Upper lobe of left lung (tissue), 6 donors: ENCODE data around the gene PLG. TPM values are rescaled to one million over a fixed set of nuclear protein-coding genes. Genes with fewer than 3 reads are reported as not detected.
A peak's percentile ranks its signal among the peaks of the same experiment; 100 is the strongest.

ENCODE experiments used
- ATAC-seq, 2 donors: fragments of 200-7000 bp; cut with Tn5 transposase; one replicate each; pipeline ENCODE4 v1.9.1; 2022; ENCODE audit warnings: mild to moderate bottlenecking in 2 of 2, moderate library complexity in 2 of 2; ENCODE audit not compliant: low FRiP score in 2 of 2
- DNase-seq, 2 donors: peaks; one replicate each; pipeline ENCODE4 v3.0.0-alpha.2; 2019 to 2020
- H3K27ac ChIP-seq, 4 donors: fragments of 200-600 bp; sonication (generic); one replicate each; pipeline ENCODE4 v1.5.1; 2016 to 2019
- H3K27me3 ChIP-seq, 4 donors: fragments of 200-600 bp; sonication (generic); one replicate each; pipeline ENCODE4 v1.5.1; 2017 to 2019
- H3K36me3 ChIP-seq, 4 donors: fragments of 200-600 bp; sonication (generic); one replicate each; pipeline ENCODE4 v1.5.1; 2016 to 2019
- H3K4me1 ChIP-seq, 4 donors: fragments of 200-600 bp; sonication (generic); one replicate each; pipeline ENCODE4 v1.5.1; 2018 to 2019
- H3K4me3 ChIP-seq, 4 donors: fragments of 200-600 bp; sonication (generic); one replicate each; pipeline ENCODE4 v1.5.1; 2017 to 2019; ENCODE audit warnings: mild to moderate bottlenecking in 2 of 4, moderate library complexity in 1 of 4
- H3K9me3 ChIP-seq, 4 donors: fragments of 200-600 bp; sonication (generic); one replicate each; pipeline ENCODE4 v1.5.1; 2018 to 2019
- CTCF ChIP-seq, 6 experiments: fragments of 450-650 bp in 4 of 6; fragments of 200-600 bp in 2 of 6; sonication (generic) in 2 of 6; IDR thresholded peaks; one replicate each; pipeline ENCODE4 v1.5.1; 2016 to 2019; ENCODE audit warnings: antibody characterized with exemption in 6 of 6
- EP300 ChIP-seq, 4 donors: sonication (generic); formaldehyde crosslinking; IDR thresholded peaks; one replicate each; pipeline ENCODE4 v1.5.1; 2017; ENCODE audit warnings: antibody characterized with exemption in 4 of 4, control low read depth in 2 of 4
- POLR2A ChIP-seq, 4 donors: fragments of 450-650 bp; IDR thresholded peaks; one replicate each; pipeline ENCODE4 v1.5.1; 2016 to 2017; ENCODE audit warnings: antibody characterized with exemption in 4 of 4, mild to moderate bottlenecking in 2 of 4
- POLR2AphosphoS5 ChIP-seq, 2 donors: sonication (generic); formaldehyde crosslinking; IDR thresholded peaks; one replicate each; pipeline ENCODE4 v1.5.1; 2017; ENCODE audit warnings: antibody characterized with exemption in 2 of 2
- WGBS, 2 donors: methylation state at CpG; one replicate each; pipeline ENCODE4 v1.1.5; 2017 to 2018; 5-methylcytosine and 5-hydroxymethylcytosine counted together
- total RNA-seq, 6 donors: library from RNA; depleted of rRNA in 4 of 6; stranded (reverse); fragments of >200 nt in 4 of 6; gene quantifications; one replicate each; pipeline versions ENCODE4 v1.1.0 to v1.2.1, GENCODE V29; 2016 to 2021
- donor health status: DM: no; HTN: no; CAD: no; lungs with moderate emphysema.
- donor health status: DM: no; HTN: yes; CAD: no; lungs with severe emphysema.

PLG gene
- total RNA-seq, 6 donors from 2014 or later = 0.71 to 0.89 TPM; not detected in 4

GRCh38 chr6:160755165-160755564, 53.1 kb downstream of the PLG start:
- Histone ChIP-seq H3K36me3 (no peaks in the 10 kb centered on the region), H3K27ac (no peak overlapping the region), H3K4me3 (no peak overlapping the region), H3K27me3 (no peaks in the 10 kb centered on the region), H3K4me1 (no peaks in the 10 kb centered on the region), H3K9me3 (no peaks in the 10 kb centered on the region)
- TF ChIP-seq POLR2A (IDR thresholded peaks at IDR 0.05) = no peak
- TF ChIP-seq CTCF (IDR thresholded peaks at IDR 0.05) = no peak
- TF ChIP-seq POLR2AphosphoS5 (IDR thresholded peaks at IDR 0.05) = no peak
- TF ChIP-seq EP300 (IDR thresholded peaks at IDR 0.05) = no peak
- 38 to 43% methylated on average over 2 of the region's 2 CpGs for WGBS, 2 donors
- ATAC-seq = no peak
- DNase-seq = no peak

DNA sequence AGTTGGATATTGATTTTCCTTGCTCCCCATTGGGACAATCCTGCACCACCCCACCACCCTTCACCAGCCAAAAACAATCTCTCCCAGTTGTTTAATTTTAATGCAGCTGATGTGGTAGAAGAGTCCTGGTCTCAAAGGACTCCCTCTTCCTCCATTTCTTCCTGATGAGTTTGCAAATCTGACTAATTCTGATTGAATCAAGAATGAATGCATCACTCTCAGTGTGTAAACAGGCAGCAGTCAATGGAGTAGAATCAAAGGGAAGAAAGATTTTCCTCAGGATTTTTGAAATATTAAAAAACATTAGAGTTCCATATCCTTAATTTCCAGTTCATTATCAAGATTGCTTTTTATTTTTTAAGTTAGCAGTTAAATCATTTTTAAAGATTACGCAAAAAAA, 54.0 kb downstream of the PLG start:
- WGBS, 2 donors = 93 to 95% methylated on average over 1 of the region's 1 CpG
- no peaks in the 10 kb centered on the region for H3K4me1 ChIP-seq
- H3K27me3 ChIP-seq = no peaks in the 10 kb centered on the region
- TF ChIP-seq CTCF (IDR thresholded peaks at IDR 0.05) (no peak), POLR2A (IDR thresholded peaks at IDR 0.05) (no peak), POLR2AphosphoS5 (IDR thresholded peaks at IDR 0.05) (no peak), EP300 (IDR thresholded peaks at IDR 0.05) (no peak)
- no peak overlapping the region for H3K27ac ChIP-seq
- H3K9me3 ChIP-seq = peaks cover 0 to 4% (median 0%) of the 10 kb centered on the region in 4 donors
- ATAC-seq = no peak
- no peaks in the 10 kb centered on the region for H3K36me3 ChIP-seq
- no peak for DNase-seq
- H3K4me3 ChIP-seq = no peak overlapping the region

DNA sequence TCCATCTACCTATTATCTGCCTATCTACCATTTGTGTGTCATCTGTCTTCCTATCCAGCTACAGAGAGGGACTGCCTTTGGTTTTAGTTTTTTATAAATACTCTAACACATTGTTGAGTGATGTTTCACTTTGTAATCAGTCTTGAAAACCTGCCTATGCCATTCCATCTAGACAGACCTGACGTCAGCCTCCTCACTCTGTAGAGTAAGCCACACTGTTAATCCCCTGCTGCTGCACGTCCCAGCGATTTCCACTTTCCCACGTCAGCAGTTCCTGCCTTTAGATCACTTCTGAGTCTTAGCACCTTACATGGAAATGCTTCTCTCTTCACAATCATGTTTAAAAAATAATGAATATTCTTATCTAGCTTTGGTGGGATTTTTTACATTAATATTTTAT, 54.8 kb downstream of the PLG start:
- 67 to 74% methylated on average over 4 of the region's 4 CpGs for WGBS, 2 donors
- DNase-seq = no peak
- Histone ChIP-seq H3K4me3 (no peak overlapping the region), H3K36me3 (no peaks in the 10 kb centered on the region), H3K9me3 (peaks cover 0 to 4% (median 0%) of the 10 kb centered on the region in 4 donors), H3K27me3 (no peaks in the 10 kb centered on the region), H3K4me1 (no peaks in the 10 kb centered on the region), H3K27ac (no peak overlapping the region)
- ATAC-seq = no peak
- TF ChIP-seq POLR2AphosphoS5 (IDR thresholded peaks at IDR 0.05) (no peak), CTCF (IDR thresholded peaks at IDR 0.05) (no peak), POLR2A (IDR thresholded peaks at IDR 0.05) (no peak), EP300 (IDR thresholded peaks at IDR 0.05) (no peak)

GRCh38 chr6:160764847-160765246, 62.8 kb downstream of the PLG start:
- no peak for TF ChIP-seq POLR2AphosphoS5 (IDR thresholded peaks at IDR 0.05)
- no peak for TF ChIP-seq EP300 (IDR thresholded peaks at IDR 0.05)
- TF ChIP-seq POLR2A (IDR thresholded peaks at IDR 0.05) = no peak
- TF ChIP-seq CTCF (IDR thresholded peaks at IDR 0.05) = no peak
- Histone ChIP-seq H3K27ac (no peak overlapping the region), H3K36me3 (no peaks in the 10 kb centered on the region), H3K4me1 (peaks cover 3 to 9% (median 8%) of the 10 kb centered on the region in 4 donors), H3K4me3 (no peak overlapping the region), H3K27me3 (no peaks in the 10 kb centered on the region), H3K9me3 (peaks cover 0 to 8% (median 2%) of the 10 kb centered on the region in 4 donors)
- no peak for DNase-seq
- 87 to 95% methylated on average over 5 of the region's 5 CpGs for WGBS, 2 donors
- peak in 1 of 2 donors; percentile 44 for ATAC-seq

DNA sequence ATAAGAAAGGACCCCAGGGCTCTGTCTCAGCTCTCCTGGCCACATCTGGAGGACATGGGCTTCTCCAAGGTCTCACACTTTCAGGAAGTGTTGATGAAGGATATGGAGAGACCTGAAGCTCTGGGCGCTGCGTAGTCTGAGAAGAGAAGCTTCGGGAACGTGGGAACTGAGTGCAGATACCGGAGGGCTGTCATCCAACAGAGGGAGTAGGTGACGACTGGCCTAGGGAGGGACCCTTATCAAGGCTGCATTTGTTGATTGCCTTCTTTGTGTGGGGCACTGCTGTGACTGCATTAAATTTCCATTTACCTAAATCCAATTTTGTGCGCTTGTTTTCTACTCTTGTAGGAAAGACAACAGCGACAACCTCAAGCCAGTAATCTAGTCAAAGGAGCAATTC, 63.4 kb downstream of the PLG start:
- H3K27ac ChIP-seq = no peak overlapping the region
- no peak for TF ChIP-seq POLR2A (IDR thresholded peaks at IDR 0.05)
- TF ChIP-seq CTCF (IDR thresholded peaks at IDR 0.05) = no peak
- no peak for TF ChIP-seq EP300 (IDR thresholded peaks at IDR 0.05)
- TF ChIP-seq POLR2AphosphoS5 (IDR thresholded peaks at IDR 0.05) = no peak
- H3K36me3 ChIP-seq = no peaks in the 10 kb centered on the region
- H3K27me3 ChIP-seq = no peaks in the 10 kb centered on the region
- no peak overlapping the region for H3K4me3 ChIP-seq
- H3K9me3 ChIP-seq = peaks cover 0 to 8% (median 1%) of the 10 kb centered on the region in 4 donors
- ATAC-seq (no peak), DNase-seq (no peak)
- peaks cover 3 to 9% (median 8%) of the 10 kb centered on the region in 4 donors for H3K4me1 ChIP-seq
- 77 to 80% methylated on average over 8 of the region's 8 CpGs for WGBS, 2 donors
